Aorta (tissue), 5 donors: ENCODE data around the gene C2CD2. TPM values are rescaled to one million over a fixed set of nuclear protein-coding genes. Genes with fewer than 3 reads are reported as not detected.

Source experiments
- ATAC-seq: fragments of 200-7000 bp; cut with Tn5 transposase; one replicate; pipeline ENCODE4 v1.9.1; 2022; ENCODE audit warnings: moderate library complexity; ENCODE audit not compliant: low FRiP score
- DNase-seq, 2 donors: peaks; one replicate each; pipeline ENCODE4 v3.0.0-alpha.2; 2020
- H3K27ac ChIP-seq, 2 donors: one replicate each; pipeline ENCODE4 v1.5.1; 2013; ENCODE audit warnings: low read length in 2 of 2, mild to moderate bottlenecking in 2 of 2, moderate library complexity in 2 of 2, control low read depth in 1 of 2, inconsistent platforms in 1 of 2, low read depth in 1 of 2
- H3K27me3 ChIP-seq, 2 donors: one replicate each; pipeline ENCODE4 v1.6.1; 2013; ENCODE audit warnings: control low read depth in 1 of 2, low read length in 1 of 2, mild to moderate bottlenecking in 1 of 2, moderate library complexity in 1 of 2; ENCODE audit not compliant: insufficient read depth in 2 of 2, control insufficient read depth in 1 of 2
- H3K36me3 ChIP-seq, 2 donors: one replicate each; pipeline ENCODE4 v1.6.1; 2013; ENCODE audit warnings: control low read depth in 1 of 2, low read length in 1 of 2, mild to moderate bottlenecking in 1 of 2; ENCODE audit not compliant: insufficient read depth in 2 of 2, control insufficient read depth in 1 of 2
- H3K4me1 ChIP-seq, 2 donors: one replicate each; pipeline ENCODE4 v1.6.1; 2013; ENCODE audit warnings: low read length in 2 of 2, control low read depth in 1 of 2, mild to moderate bottlenecking in 1 of 2, moderate library complexity in 1 of 2; ENCODE audit not compliant: insufficient read depth in 2 of 2, control insufficient read depth in 1 of 2
- H3K4me3 ChIP-seq, 2 donors: one replicate each; pipeline ENCODE4 v1.5.1; 2013; ENCODE audit warnings: low read length in 2 of 2, control low read depth in 1 of 2, mild to moderate bottlenecking in 1 of 2
- H3K9me3 ChIP-seq: one replicate; pipeline ENCODE4 v1.6.1; 2013; ENCODE audit warnings: mild to moderate bottlenecking, low read length; ENCODE audit not compliant: control insufficient read depth
- WGBS, 2 donors: extraction: QIAGEN DNeasy Blood & Tissue Kit; methylation state at CpG; one replicate each; pipeline ENCODE4 v1.1.7; 2013; 5-methylcytosine and 5-hydroxymethylcytosine counted together
- intact Hi-C, 2 donors: fragments of 100-400 bp; cut with DNase I; formaldehyde crosslinking; loops; one replicate each; pipeline versions ENCODE4 v1.14.2 to v1.15.0; 2022
- polyA plus RNA-seq, 2 donors: library from polyadenylated mRNA; stranded (reverse); fragments of 200-250 nt; gene quantifications; one replicate each; pipeline ENCODE4 v1.2.3, GENCODE V29; 2013
- total RNA-seq, 2 donors: library from RNA; stranded (reverse); fragmentation: NEBNext Ultra II Directional; extraction: Animal tissue kit (Norgen Biotek cat#: 25700); gene quantifications; one replicate each; pipeline ENCODE4 v1.2.1, GENCODE V29; 2021
- donor health status: healthy with polysubstance abuse.
- donor health status: Bipolar disorder and iron deficiency.
- donor health status: DM: no; HTN: no; CAD: no.
- donor health status: DM: no; HTN: no; CAD: no.
- donor health status: DM: yes; HTN: yes; CAD: no.

C2CD2 gene
- total and polyA plus RNA-seq, 4 donors = 25.5 to 59.8 (median 47.8) TPM

GRCh38 chr21:41878831-41879189 is 75.0 kb downstream of the C2CD2 start:
- peak; percentile 91 to 94 for DNase-seq
- WGBS, 2 donors = 1% methylated on average over 39 to 65 of the region's 65 CpGs
- ATAC-seq = peak; percentile 80
- no peaks in the 10 kb centered on the region for H3K9me3 ChIP-seq
- no peaks in the 10 kb centered on the region for H3K27me3 ChIP-seq
- H3K4me1 ChIP-seq = no peaks in the 10 kb centered on the region
- H3K27ac ChIP-seq = peak overlapping the region in 1 of 2 donors; percentile 46
- H3K36me3 ChIP-seq = no peaks in the 10 kb centered on the region
- H3K4me3 ChIP-seq = peak overlapping the region; percentile 59 to 83
- intact Hi-C loops = loop anchor here (10.0 kb wide), 2 partner anchors 126 to 236 kb away; no protein-coding TSS in a partner anchor

- 0 to 1% methylated on average over 48 of the region's 48 CpGs for WGBS, 2 donors
- Histone ChIP-seq H3K27ac (peak overlapping the region in 1 of 2 donors; percentile 9), H3K4me1 (no peaks in the 10 kb centered on the region), H3K36me3 (no peaks in the 10 kb centered on the region), H3K27me3 (no peaks in the 10 kb centered on the region), H3K4me3 (peak overlapping the region; percentile 59 to 83), H3K9me3 (no peaks in the 10 kb centered on the region)
- DNase-seq = no peak
- no peak for ATAC-seq
- intact Hi-C loops = loop anchor here (10.0 kb wide), 2 partner anchors 127 to 237 kb away; no protein-coding TSS in a partner anchor
Observed at GRCh38 chr21:41877901-41878830, 75.7 kb downstream of the C2CD2 start.

- H3K27ac ChIP-seq = no peak overlapping the region
- 90 to 92% methylated on average over 11 of the region's 11 CpGs for WGBS, 2 donors
- no peaks in the 10 kb centered on the region for H3K36me3 ChIP-seq
- H3K9me3 ChIP-seq = no peaks in the 10 kb centered on the region
- no peaks in the 10 kb centered on the region for H3K27me3 ChIP-seq
- intact Hi-C loops = loop anchor here (10.0 kb wide), 2 partner anchors 128 to 238 kb away; no protein-coding TSS in a partner anchor
- no peaks in the 10 kb centered on the region for H3K4me1 ChIP-seq
- ATAC-seq = no peak
- DNase-seq = no peak
- H3K4me3 ChIP-seq = no peak overlapping the region
Observed at GRCh38 chr21:41876928-41877652, 76.7 kb downstream of the C2CD2 start.

- intact Hi-C loops = loop anchor here (10.0 kb wide), 2 partner anchors 128 to 238 kb away; no protein-coding TSS in a partner anchor
Observed at GRCh38 chr21:41876396-41876795, 77.4 kb downstream of the C2CD2 start.

GRCh38 chr21:41875086-41875485 is 78.7 kb downstream of the C2CD2 start:
- H3K4me1 ChIP-seq = no peaks in the 10 kb centered on the region
- intact Hi-C loops = loop anchor here (10.0 kb wide), 2 partner anchors 130 to 240 kb away; no protein-coding TSS in a partner anchor
- no peak overlapping the region for H3K27ac ChIP-seq
- ATAC-seq (no peak), DNase-seq (no peak)
- H3K4me3 ChIP-seq = no peak overlapping the region
- no peaks in the 10 kb centered on the region for H3K27me3 ChIP-seq
- no peaks in the 10 kb centered on the region for H3K36me3 ChIP-seq
- 95% methylated on average over 8 of the region's 8 CpGs for WGBS, 2 donors
- no peaks in the 10 kb centered on the region for H3K9me3 ChIP-seq

More at GRCh38 chr21:41876396-41876795, 77.4 kb downstream of the C2CD2 start:
- no peaks in the 10 kb centered on the region for H3K9me3 ChIP-seq
- no peak overlapping the region for H3K27ac ChIP-seq
- no peaks in the 10 kb centered on the region for H3K4me1 ChIP-seq
- H3K27me3 ChIP-seq = no peaks in the 10 kb centered on the region
- H3K4me3 ChIP-seq = no peak overlapping the region
- no peaks in the 10 kb centered on the region for H3K36me3 ChIP-seq
- no peak for DNase-seq
- no peak for ATAC-seq
- whole genome bisulfite sequencing, 2 donors = 96 to 97% methylated on average over 8 of the region's 8 CpGs

- intact Hi-C loops = loop anchor here (10.0 kb wide), 2 partner anchors 130 to 240 kb away; no protein-coding TSS in a partner anchor
- Histone ChIP-seq H3K27me3 (no peaks in the 10 kb centered on the region), H3K36me3 (no peaks in the 10 kb centered on the region), H3K4me3 (no peak overlapping the region), H3K9me3 (no peaks in the 10 kb centered on the region), H3K27ac (no peak overlapping the region), H3K4me1 (no peaks in the 10 kb centered on the region)
- 89 to 93% methylated on average over 11 of the region's 11 CpGs for WGBS, 2 donors
- DNase-seq = no peak
- no peak for ATAC-seq
Observed at GRCh38 chr21:41874611-41875010, 79.2 kb downstream of the C2CD2 start.

- Histone ChIP-seq H3K27ac (no peak overlapping the region), H3K27me3 (no peaks in the 10 kb centered on the region), H3K9me3 (no peaks in the 10 kb centered on the region), H3K4me3 (no peak overlapping the region), H3K4me1 (no peaks in the 10 kb centered on the region), H3K36me3 (no peaks in the 10 kb centered on the region)
- DNase-seq = no peak
- no peak for ATAC-seq
- WGBS, 2 donors = 92 to 94% methylated on average over 6 of the region's 6 CpGs
- intact Hi-C loops = loop anchor here (10.0 kb wide), 2 partner anchors 131 to 241 kb away; no protein-coding TSS in a partner anchor
Observed at GRCh38 chr21:41873426-41873825, 80.4 kb downstream of the C2CD2 start.

GRCh38 chr21:41873005-41873404 is 80.8 kb downstream of the C2CD2 start:
- Histone ChIP-seq H3K4me3 (no peak overlapping the region), H3K27me3 (no peaks in the 10 kb centered on the region), H3K36me3 (no peaks in the 10 kb centered on the region), H3K27ac (no peak overlapping the region), H3K9me3 (no peaks in the 10 kb centered on the region), H3K4me1 (no peaks in the 10 kb centered on the region)
- ATAC-seq = no peak
- 73 to 86% methylated on average over 13 of the region's 13 CpGs for WGBS, 2 donors
- no peak for DNase-seq
- intact Hi-C loops = loop anchor here (10.0 kb wide), 2 partner anchors 132 to 242 kb away; no protein-coding TSS in a partner anchor
